GM18511 (cell line): Measurements from ENCODE around the gene CHAMP1.
"Not testable (repeated sequence)": the region's sequence is repeated elsewhere in the genome, so short reads cannot be mapped to it uniquely, and the experiment has no call there.

Experiments
- ATAC-seq: cut with Tn5 transposase; IDR thresholded peaks from one replicate; pipeline ENCODE4 v1.9.1; 2021; ENCODE audit warnings: mild to moderate bottlenecking, moderate library complexity; ENCODE audit not compliant: unreplicated experiment

Gene CHAMP1

DNA sequence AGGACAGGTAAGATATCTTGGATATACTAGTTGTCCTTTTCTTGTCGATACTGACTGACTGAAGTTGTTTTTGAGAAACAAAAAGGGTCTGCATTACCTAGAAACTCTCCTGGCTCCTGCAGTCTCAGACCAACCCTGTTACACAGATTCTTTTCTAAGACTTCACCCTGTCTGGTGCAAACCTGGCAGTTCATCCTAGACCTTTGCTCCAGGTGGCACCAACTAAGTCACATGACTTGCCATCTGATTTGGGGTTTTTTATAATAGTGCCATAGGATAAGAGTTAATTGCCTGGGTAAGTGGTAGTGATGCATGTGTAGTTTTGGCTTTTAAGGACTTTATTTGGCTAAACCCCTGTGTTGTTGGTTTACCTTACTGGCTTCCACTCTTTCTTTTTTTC lies 14.3 kb downstream of the CHAMP1 start:
- no peak for ATAC-seq

DNA sequence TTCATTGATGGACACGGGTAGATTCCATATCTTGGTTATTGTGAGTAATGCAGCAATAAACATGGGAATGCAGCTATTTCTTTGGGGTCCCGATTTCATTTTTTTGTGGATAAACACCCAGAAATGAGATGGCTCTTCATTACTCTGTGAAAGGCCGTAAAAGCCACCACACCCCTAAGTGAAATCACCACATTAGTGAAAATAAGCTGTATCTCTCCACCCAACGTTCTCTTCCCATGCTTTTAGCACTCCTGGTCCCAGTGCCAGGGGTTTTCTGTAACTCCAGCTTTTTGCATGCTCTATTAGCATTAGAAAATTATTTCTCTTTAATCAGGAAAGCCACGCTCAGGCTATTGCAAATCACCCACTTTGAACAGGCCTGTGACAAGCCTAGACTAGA lies 15.8 kb downstream of the CHAMP1 start:
- no peak for ATAC-seq

DNA sequence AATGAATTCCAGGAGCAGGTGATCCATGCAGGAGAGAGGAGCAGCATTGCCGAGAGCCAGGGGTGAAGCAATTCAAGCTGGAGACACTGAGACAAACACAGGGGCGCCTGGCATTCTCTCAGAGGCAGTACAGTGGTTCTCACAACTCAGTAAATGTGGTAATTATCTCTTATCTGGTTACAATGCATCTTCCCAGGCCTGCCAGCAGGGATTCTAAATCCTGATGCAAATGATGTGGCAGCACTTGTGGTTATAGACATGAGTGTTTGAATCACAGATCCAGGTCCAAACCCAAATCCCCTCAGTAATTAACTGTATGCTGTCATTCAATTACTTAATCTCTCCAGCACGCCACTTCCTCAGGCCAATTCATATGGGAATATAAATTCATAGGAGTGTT lies 19.6 kb downstream of the CHAMP1 start:
- not testable (repeated sequence) for ATAC-seq

DNA sequence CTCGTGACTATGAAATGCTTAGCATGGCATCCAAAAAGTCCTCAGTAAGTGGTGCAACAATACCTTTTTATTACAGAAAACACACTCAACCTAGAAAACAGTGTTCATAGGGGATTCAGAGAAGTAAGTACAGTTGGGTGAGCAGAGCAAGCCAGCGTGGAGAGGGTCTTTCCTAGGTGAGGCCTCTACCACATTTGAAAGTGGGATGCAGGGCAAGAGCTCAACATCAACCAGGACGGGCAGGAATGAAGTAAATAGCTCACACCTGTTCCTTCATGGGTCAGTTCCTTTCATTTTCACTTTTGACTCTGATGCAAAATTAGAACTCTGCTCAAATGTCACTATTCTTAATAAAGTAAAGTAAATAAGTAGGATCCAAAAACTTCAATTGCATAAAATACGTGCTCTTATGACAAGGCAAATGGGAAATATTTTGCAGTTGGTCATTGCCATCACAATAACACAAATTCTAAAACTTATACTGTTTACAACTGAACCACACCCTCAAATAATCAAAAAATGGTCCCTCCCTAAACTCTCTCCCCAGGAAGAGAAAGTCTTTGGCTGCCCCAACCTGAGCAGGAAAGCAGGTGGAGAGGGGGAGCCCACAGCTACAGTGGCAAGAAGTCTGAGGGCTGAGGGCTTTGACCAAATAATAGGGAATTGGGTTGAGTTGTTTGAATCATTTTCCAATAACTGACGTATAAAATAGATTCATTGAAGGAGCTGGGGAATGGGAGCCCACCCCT lies 20.2 kb downstream of the CHAMP1 start:
- ATAC-seq: no peak

DNA sequence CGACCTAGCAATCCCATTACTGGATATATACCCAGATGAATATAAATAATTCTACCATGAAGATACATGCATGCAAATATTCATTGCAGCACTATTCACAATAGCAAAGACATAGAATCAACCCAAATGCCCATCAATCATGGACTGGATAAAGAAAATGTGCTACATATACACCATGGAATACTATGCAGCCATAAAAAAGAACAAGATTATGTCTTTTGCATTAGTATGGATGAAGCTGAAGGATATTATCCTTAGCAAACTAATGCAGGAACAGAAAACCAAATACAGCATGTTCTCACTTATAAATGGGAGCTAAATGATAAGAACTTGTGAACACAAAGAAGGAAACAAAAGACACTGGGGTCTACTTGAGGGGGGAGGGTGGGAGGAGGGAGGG lies 22.2 kb downstream of the CHAMP1 start:
- not testable (repeated sequence) for ATAC-seq

DNA sequence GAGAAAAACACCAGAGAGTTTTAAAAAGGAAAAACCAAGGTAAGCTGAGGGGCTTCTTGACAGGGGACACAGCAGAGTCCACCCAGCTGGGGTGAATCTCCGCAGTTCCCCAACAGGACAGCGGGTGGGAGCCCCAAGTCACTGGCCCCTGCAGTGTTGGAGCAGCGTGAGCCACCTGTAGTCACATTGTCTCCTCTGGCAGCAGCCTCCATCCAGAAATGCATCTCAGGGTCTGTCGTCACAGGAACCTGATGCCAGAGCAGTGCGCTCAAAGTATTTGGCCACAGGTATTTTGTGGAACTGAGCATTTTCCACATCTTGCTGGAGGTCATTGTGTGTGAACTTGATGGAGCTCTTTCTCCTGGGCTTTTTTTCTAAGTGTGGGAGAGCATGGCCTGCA lies 24.7 kb downstream of the CHAMP1 start:
- ATAC-seq: no peak

DNA sequence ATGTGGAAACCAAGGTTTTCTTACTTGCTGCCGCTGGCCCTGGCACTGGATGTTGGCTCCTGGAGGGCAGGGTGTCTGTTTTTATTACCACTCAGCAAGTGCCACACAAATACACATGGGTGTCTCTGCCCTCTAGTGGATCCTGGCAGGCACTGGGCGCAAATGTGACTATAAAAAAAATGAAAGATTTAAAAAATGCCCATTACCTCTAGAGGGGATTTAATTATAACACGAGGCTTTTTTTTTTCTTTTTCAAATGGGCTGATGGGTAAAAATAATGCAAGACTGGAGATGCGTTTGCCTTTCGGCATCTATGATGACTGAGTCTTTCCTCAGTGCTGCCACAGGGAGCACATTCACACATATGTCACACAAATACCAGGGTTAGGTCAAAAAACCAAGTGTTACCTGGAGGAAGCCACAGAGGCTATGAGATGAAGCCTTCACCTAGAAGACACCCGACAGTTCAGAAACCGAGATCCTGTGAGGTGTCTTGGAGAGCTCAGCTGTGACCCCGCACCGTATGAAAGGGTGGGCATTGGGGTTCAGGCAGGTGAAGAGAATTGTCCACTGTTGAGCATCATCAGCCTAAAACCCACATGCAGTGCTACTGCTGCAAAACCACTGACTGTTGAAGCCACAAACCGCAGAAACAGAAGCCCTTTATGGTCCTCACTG lies 25.7 kb downstream of the CHAMP1 start:
- ATAC-seq: no peak

DNA sequence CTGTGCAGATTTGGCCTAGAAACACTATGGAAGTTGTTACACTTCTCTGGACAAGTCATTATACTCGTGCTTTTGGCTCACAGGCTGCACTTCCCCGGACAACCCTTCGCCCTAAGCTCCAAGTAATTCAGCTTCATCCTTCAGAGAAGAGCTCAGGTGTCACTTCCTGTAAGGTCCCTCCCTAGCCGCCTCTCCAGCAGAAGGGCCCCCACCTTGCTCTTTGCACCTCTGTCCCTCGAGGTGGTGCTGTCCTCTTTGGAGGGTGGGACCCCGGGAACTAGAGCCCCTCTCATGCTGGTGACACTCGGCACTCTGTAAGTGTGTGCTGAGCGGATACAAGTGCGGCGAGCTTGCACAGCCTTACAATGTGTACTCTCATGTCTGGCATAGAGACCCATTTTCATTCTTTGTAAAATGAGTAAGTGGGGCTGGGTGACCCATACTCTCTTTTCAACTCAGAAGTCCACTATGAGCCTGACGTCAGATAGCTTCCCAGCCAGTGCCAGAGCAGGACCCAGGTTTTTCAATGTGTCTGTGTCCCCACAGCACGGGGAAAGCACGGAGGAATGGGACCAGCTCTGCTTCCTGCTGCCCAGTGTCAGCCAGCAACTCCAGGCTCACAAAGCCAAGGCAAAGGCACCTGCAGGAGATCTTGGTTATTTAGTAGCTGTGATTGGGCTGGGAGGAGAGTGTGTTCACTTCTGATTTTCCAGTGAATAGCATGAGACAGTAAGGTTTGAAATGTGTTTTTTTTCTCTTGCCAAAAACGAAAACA lies 26.9 kb downstream of the CHAMP1 start:
- ATAC-seq: no peak

DNA sequence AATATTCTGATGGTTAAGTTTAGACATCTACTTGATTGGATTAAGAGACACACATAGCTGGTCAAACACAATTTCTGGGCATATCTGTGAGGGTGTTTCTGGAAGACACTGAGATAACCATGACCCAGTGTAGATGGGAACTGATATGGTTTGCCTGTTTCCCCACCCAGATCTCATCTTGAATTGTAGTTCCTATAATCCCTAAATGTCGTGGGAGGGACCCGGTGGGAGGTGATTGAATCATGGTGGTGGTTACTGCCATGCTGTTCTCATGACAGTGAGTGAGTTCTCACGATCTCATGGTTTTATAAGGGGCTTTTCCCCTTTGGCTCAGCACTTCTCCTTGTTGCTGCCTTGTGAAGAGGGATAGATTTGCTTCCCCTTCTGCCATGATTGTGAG lies 33.0 kb downstream of the CHAMP1 start:
- not testable (repeated sequence) for ATAC-seq

DNA sequence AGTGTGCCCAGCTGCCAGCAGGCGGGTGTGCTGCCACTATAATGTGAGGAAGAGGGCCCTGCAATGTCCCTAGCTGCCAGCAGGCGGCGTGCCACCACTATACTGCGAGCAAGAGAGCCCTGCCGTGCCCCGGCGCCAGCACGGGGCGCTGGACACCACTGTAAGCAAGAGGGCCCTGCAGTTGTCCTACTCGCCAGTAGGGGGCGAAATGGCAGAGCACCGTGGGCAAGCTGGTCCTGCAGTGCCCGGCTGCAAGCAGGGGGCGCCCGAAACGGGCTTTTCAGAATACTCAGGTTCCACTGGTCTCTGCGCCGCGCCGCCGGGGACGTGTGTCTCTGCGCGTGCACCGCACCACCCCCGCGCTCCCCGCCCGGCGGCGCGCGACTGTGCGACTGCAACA lies 38.5 kb downstream of the CHAMP1 start:
- not testable (repeated sequence) for ATAC-seq

DNA sequence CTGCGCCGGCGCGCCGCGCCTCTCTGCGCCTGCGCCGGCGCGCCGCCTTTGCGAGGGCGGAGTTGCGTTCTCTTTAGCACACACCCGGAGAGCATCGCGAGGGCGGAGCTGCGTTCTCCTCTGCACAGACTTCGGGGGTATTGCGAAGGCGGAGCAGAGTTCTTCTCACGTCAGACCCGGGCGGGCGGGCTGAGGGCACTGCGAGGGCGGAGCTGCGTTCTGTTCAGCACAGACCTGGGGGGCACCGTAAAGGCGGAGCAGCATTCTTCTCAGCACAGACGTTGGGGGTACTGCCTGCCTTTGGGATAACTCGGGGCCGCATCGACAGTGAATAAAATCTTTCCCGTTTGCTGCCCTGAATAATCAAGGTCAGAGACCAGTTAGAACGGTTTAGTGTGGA lies 39.1 kb downstream of the CHAMP1 start:
- ATAC-seq: not testable (repeated sequence)
